SU-DHL-6 (cell line): ENCODE data around the gene FAM187B.
A peak's percentile ranks its signal among the peaks of the same experiment; 100 is the strongest.

ENCODE experiments used
- H2AFZ ChIP-seq: fragments of 200-600 bp; sonication (generic); 2 replicates; pipeline ENCODE4 v1.6.1; 2014; ENCODE audit warnings: low read depth, mild to moderate bottlenecking, moderate library complexity, mixed read lengths, antibody characterized with exemption, low read length; ENCODE audit not compliant: severe bottlenecking
- H3F3A ChIP-seq: fragments of 200-600 bp; shearing (Covaris generic); 2 replicates; pipeline ENCODE4 v1.6.0; 2016; ENCODE audit warnings: antibody characterized with exemption, mild to moderate bottlenecking; ENCODE audit not compliant: insufficient read depth
- H3K27ac ChIP-seq: fragments of 200-600 bp; sonication (generic); 2 replicates; pipeline ENCODE4 v1.5.1; 2016; ENCODE audit warnings: low read depth, mild to moderate bottlenecking, low read length, moderate library complexity, mixed read lengths
- H3K27me3 ChIP-seq: fragments of 200-600 bp; sonication (generic), shearing (Covaris generic); 2 replicates; pipeline ENCODE4 v1.6.0; 2014; ENCODE audit warnings: mild to moderate bottlenecking, low read length
- H3K36me3 ChIP-seq: fragments of 200-600 bp; sonication (generic); 2 replicates; pipeline ENCODE4 v1.6.1; 2014; ENCODE audit warnings: mild to moderate bottlenecking, low read length, mixed read lengths
- H3K4me2 ChIP-seq: fragments of 300-600, 200-600 bp; shearing (Covaris generic), sonication (generic); 2 replicates; pipeline ENCODE4 v1.6.0; 2014; ENCODE audit warnings: low read length, low read depth, mild to moderate bottlenecking; ENCODE audit not compliant: poor library complexity, severe bottlenecking
- H3K4me3 ChIP-seq: fragments of 200-600 bp; sonication (generic); 2 replicates; pipeline ENCODE4 v1.5.1; 2014; ENCODE audit warnings: antibody characterized with exemption, low read length, mild to moderate bottlenecking, mixed read lengths; ENCODE audit not compliant: insufficient read depth, poor library complexity, severe bottlenecking
- H3K79me2 ChIP-seq: fragments of 200-600 bp; sonication (generic); 2 replicates; pipeline ENCODE4 v1.6.1; 2014; ENCODE audit warnings: mild to moderate bottlenecking, low read length, moderate library complexity; ENCODE audit not compliant: insufficient read depth
- H3K9ac ChIP-seq: fragments of 200-600 bp; sonication (generic); 2 replicates; pipeline ENCODE4 v1.7.0; 2014; ENCODE audit warnings: mild to moderate bottlenecking, low read length
- H3K9me2 ChIP-seq: fragments of 200-600 bp; sonication (generic); replicated peaks from 2 replicates; pipeline ENCODE4 v1.6.1; 2014; ENCODE audit warnings: low read length; ENCODE audit not compliant: insufficient read depth
- H3K9me3 ChIP-seq: fragments of 200-600 bp; sonication (generic); 2 replicates; pipeline ENCODE4 v1.6.1; 2014; ENCODE audit warnings: low read length, mixed read lengths; ENCODE audit not compliant: insufficient read depth
- H4K20me1 ChIP-seq: fragments of 200-600 bp; sonication (generic); 2 replicates; pipeline ENCODE4 v1.6.1; 2014; ENCODE audit warnings: low read depth, mild to moderate bottlenecking, antibody characterized with exemption, low read length, moderate library complexity, mixed read lengths
- EZH2phosphoT487 ChIP-seq: fragments of 200-600 bp; sonication (generic), shearing (Covaris generic); conservative IDR thresholded peaks from 2 replicates; pipeline ENCODE4 v1.6.1; 2018; ENCODE audit warnings: mild to moderate bottlenecking, antibody characterized with exemption, low read length, moderate library complexity, mixed read lengths
- TF ChIP-seq, protein P1 (sequence below): fragments of 200-600 bp; sonication (generic); IDR thresholded peaks from one replicate; pipeline ENCODE4 v1.5.1; 2017; ENCODE audit warnings: antibody characterized with exemption, mild to moderate bottlenecking, low read length, moderate library complexity; ENCODE audit not compliant: insufficient read depth, poor library complexity, severe bottlenecking

FAM187B gene

DNA sequence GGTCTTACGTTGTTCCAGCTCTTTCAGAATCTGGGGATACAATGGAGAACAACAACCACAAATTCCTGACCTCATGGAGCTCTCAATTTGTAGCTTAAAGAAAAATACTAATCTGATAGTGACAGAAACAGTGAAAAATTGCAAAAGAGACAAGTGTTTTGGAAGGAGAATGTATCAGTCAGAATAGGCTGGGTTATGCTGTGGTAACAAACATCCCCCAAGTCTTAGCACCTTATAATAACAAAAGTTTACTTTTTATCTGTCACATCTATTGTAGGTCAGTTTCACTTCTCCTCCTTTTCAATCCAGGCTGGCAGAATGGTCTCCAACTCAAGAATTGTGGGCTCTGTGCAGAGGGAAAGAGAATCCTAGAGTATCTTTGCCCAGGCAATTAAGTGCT is 9.5 kb downstream of the FAM187B start:
- H3K9ac ChIP-seq = no peak overlapping the region
- H3K27ac ChIP-seq = no peak overlapping the region
- H3K4me2 ChIP-seq = no peak overlapping the region
- H3K9me2 ChIP-seq = no peaks in the 10 kb centered on the region
- TF ChIP-seq, protein P1, sequence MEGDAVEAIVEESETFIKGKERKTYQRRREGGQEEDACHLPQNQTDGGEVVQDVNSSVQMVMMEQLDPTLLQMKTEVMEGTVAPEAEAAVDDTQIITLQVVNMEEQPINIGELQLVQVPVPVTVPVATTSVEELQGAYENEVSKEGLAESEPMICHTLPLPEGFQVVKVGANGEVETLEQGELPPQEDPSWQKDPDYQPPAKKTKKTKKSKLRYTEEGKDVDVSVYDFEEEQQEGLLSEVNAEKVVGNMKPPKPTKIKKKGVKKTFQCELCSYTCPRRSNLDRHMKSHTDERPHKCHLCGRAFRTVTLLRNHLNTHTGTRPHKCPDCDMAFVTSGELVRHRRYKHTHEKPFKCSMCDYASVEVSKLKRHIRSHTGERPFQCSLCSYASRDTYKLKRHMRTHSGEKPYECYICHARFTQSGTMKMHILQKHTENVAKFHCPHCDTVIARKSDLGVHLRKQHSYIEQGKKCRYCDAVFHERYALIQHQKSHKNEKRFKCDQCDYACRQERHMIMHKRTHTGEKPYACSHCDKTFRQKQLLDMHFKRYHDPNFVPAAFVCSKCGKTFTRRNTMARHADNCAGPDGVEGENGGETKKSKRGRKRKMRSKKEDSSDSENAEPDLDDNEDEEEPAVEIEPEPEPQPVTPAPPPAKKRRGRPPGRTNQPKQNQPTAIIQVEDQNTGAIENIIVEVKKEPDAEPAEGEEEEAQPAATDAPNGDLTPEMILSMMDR = no peak
- no peak for TF ChIP-seq EZH2phosphoT487
- no peaks in the 10 kb centered on the region for H3K36me3 ChIP-seq
- H3K9me3 ChIP-seq = no peaks in the 10 kb centered on the region
- no peaks in the 10 kb centered on the region for H4K20me1 ChIP-seq
- H3K27me3 ChIP-seq = no peaks in the 10 kb centered on the region
- H2AFZ ChIP-seq = no peak overlapping the region
- H3F3A ChIP-seq = peaks cover 25% of the 10 kb centered on the region
- no peaks in the 10 kb centered on the region for H3K79me2 ChIP-seq
- H3K4me3 ChIP-seq = no peak overlapping the region

GRCh38 chr19:35217649-35217990 is 10.9 kb downstream of the FAM187B start:
- H3K9ac ChIP-seq = no peak overlapping the region

DNA sequence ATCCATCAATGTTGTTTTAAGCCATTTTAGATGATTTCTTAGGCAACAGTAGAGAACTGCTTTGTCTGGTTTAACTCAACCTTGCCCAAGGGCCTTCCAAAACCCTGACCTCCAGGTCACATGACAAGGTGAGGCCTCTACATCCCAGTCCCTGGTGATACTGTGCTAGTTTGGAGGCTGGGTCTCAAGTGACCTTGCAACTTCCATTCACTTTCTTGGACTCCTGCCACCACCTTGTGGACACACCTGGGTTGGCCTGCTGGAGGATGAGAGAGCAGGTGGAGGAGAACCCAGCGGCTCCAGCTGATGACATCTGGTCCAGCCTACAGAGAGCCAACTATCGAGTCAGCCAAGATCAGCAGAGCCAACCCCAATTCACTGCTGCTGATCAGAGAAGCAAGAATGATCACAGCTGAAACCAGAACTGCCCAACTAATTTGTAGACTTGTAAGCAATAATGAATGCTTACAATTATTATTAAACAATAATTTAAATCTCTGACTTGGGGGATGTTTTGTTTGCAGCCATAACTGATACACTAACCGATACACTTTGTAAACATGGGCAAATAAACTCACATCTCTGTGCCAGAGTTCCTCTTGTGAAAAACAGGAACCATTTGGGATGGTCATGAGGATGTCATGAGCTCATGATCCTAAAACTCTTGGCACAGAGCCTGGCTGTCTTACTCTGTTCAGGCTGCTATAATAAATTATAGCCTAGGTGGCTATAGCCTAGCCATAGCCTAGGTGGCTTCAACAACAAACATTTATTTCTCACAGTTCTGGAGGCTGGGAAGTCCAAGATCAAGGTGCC is 11.5 kb downstream of the FAM187B start:
- TF ChIP-seq, protein P1 = peak; percentile 47
- TF ChIP-seq EZH2phosphoT487 = no peak
- Histone ChIP-seq H3K9me2 (no peaks in the 10 kb centered on the region), H4K20me1 (no peaks in the 10 kb centered on the region), H3K36me3 (no peaks in the 10 kb centered on the region), H3K9ac (no peak overlapping the region), H3K4me3 (no peak overlapping the region), H3K27me3 (no peaks in the 10 kb centered on the region), H3K9me3 (no peaks in the 10 kb centered on the region), H3K4me2 (no peak overlapping the region), H3K27ac (peak overlapping the region; percentile 95), H3F3A (peaks cover 39% of the 10 kb centered on the region), H2AFZ (no peak overlapping the region), H3K79me2 (no peaks in the 10 kb centered on the region)

More at GRCh38 chr19:35217649-35217990, 10.9 kb downstream of the FAM187B start:
- Histone ChIP-seq H4K20me1 (no peaks in the 10 kb centered on the region), H3K36me3 (no peaks in the 10 kb centered on the region), H3K9me2 (no peaks in the 10 kb centered on the region), H2AFZ (no peak overlapping the region), H3F3A (peaks cover 35% of the 10 kb centered on the region), H3K9me3 (no peaks in the 10 kb centered on the region), H3K4me2 (no peak overlapping the region), H3K79me2 (no peaks in the 10 kb centered on the region), H3K4me3 (no peak overlapping the region), H3K27ac (no peak overlapping the region), H3K27me3 (no peaks in the 10 kb centered on the region)
- TF ChIP-seq EZH2phosphoT487 = no peak
- TF ChIP-seq, protein P1 = no peak
